Measurements from ENCODE around the gene SMCO3.
A peak's percentile ranks its signal among the peaks of the same experiment; 100 is the strongest.

DNA sequence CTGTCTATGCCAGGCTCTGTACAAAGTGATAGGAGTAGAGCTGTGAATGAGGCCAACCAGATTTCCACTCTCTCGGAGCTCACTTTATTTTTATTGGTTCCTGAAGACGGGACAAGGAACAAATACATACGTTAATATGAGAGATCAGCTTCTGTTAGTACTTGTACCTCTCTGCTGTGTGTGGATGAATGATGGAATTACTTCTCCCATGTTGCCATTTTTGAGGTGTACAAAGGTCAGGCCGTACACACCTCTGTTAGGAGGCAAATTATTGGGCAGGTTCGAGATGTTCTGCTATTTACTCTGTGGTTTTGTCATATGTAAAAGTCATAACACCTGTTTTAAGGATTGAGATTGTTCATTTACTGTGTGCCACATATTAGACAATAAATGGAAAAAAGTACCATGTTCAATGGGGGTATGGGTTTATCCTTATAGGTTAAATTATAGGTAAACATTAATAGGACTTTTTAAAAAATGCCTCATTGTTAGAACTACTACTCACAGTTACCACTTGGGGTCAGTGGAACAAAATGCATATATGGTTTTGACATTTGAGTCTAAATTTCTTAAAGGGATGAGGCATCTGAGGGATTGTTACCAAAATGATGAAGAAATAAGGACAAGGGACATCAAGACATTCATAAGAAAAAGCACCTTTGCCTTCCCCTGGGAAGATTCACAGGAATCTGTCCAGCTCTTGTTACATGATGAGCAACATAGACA, 37.6 kb downstream of the SMCO3 start:
- TF ChIP-seq, protein P1, sequence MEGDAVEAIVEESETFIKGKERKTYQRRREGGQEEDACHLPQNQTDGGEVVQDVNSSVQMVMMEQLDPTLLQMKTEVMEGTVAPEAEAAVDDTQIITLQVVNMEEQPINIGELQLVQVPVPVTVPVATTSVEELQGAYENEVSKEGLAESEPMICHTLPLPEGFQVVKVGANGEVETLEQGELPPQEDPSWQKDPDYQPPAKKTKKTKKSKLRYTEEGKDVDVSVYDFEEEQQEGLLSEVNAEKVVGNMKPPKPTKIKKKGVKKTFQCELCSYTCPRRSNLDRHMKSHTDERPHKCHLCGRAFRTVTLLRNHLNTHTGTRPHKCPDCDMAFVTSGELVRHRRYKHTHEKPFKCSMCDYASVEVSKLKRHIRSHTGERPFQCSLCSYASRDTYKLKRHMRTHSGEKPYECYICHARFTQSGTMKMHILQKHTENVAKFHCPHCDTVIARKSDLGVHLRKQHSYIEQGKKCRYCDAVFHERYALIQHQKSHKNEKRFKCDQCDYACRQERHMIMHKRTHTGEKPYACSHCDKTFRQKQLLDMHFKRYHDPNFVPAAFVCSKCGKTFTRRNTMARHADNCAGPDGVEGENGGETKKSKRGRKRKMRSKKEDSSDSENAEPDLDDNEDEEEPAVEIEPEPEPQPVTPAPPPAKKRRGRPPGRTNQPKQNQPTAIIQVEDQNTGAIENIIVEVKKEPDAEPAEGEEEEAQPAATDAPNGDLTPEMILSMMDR (IDR thresholded peaks at IDR 0.05) = peak; percentile 56
- TF ChIP-seq SIN3A (IDR thresholded peaks at IDR 0.05; ENCODE audit: borderline replicate concordance, low read depth, low read length) (no peak), TEAD4 (IDR thresholded peaks at IDR 0.05; ENCODE audit: borderline replicate concordance, insufficient read depth) (no peak), MXI1 (IDR thresholded peaks at IDR 0.05; ENCODE audit: low read depth, low read length) (no peak), TAF1 (IDR thresholded peaks at IDR 0.05; ENCODE audit: borderline replicate concordance, low read depth, low read length) (no peak), POLR2AphosphoS5 (IDR thresholded peaks at IDR 0.05; ENCODE audit: low read depth, low read length) (no peak), EZH2phosphoT487 (IDR thresholded peaks at IDR 0.05; ENCODE audit: borderline replicate concordance, low read depth) (no peak), NFIC (IDR thresholded peaks at IDR 0.05; ENCODE audit: borderline replicate concordance) (no peak), SMC3 (IDR thresholded peaks at IDR 0.05; ENCODE audit: low read depth, low read length) (no peak), RAD21 (IDR thresholded peaks at IDR 0.05; ENCODE audit: low read length) (peak; percentile 40), GABPA (IDR thresholded peaks at IDR 0.05; ENCODE audit: low read depth) (no peak), EP300 (IDR thresholded peaks at IDR 0.05; ENCODE audit: borderline replicate concordance in 1 of 2, low read depth in 1 of 2, low read length in 1 of 2) (no peak)
- TF ChIP-seq, protein P2, sequence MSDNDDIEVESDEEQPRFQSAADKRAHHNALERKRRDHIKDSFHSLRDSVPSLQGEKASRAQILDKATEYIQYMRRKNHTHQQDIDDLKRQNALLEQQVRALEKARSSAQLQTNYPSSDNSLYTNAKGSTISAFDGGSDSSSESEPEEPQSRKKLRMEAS (IDR thresholded peaks at IDR 0.05; ENCODE audit: low read depth) = no peak
- TF ChIP-seq, protein P3, sequence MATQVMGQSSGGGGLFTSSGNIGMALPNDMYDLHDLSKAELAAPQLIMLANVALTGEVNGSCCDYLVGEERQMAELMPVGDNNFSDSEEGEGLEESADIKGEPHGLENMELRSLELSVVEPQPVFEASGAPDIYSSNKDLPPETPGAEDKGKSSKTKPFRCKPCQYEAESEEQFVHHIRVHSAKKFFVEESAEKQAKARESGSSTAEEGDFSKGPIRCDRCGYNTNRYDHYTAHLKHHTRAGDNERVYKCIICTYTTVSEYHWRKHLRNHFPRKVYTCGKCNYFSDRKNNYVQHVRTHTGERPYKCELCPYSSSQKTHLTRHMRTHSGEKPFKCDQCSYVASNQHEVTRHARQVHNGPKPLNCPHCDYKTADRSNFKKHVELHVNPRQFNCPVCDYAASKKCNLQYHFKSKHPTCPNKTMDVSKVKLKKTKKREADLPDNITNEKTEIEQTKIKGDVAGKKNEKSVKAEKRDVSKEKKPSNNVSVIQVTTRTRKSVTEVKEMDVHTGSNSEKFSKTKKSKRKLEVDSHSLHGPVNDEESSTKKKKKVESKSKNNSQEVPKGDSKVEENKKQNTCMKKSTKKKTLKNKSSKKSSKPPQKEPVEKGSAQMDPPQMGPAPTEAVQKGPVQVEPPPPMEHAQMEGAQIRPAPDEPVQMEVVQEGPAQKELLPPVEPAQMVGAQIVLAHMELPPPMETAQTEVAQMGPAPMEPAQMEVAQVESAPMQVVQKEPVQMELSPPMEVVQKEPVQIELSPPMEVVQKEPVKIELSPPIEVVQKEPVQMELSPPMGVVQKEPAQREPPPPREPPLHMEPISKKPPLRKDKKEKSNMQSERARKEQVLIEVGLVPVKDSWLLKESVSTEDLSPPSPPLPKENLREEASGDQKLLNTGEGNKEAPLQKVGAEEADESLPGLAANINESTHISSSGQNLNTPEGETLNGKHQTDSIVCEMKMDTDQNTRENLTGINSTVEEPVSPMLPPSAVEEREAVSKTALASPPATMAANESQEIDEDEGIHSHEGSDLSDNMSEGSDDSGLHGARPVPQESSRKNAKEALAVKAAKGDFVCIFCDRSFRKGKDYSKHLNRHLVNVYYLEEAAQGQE (IDR thresholded peaks at IDR 0.05; ENCODE audit: low read depth, low read length) = no peak

All from SK-N-SH (cell line).